HepG2 (cell line): ENCODE results near the gene PPP1R3C. TPM values are rescaled to one million over a fixed set of nuclear protein-coding genes. Genes with fewer than 3 reads are reported as not detected.

Experiments used
- ATAC-seq: fragments of 200-7000 bp; cut with Tn5 transposase; 3 replicates; pipeline ENCODE4 v1.9.1; 2020; ENCODE audit warnings: mild to moderate bottlenecking, moderate library complexity
- BruUV-seq: library from RNA; stranded (reverse); fragments of 400-500 nt; replicated peaks from 2 replicates; lab custom pipeline; 2021; lab: Mats Ljungman, UMichigan
- CTCF ChIA-PET: fragments of 300-600 bp; formaldehyde crosslinking; extraction: SDS; loops from one replicate; lab custom pipeline; 2021; ENCODE audit warnings: low total read pairs, inconsistent platforms, low intra/inter-chr PET ratio; lab: Yijun Ruan, JAX
- POLR2A ChIA-PET: fragments of 350-600 bp; sonication (Branson Sonifier 250); formaldehyde crosslinking; loops from one replicate; lab custom pipeline; 2020; ENCODE audit warnings: antibody characterized with exemption, inconsistent platforms; lab: Yijun Ruan, JAX
- DNase-seq: peaks from one replicate; pipeline ENCODE4 v3.0.0-alpha.2; 2015; ENCODE audit warnings: low spot score
- FAIRE-seq: peaks from 3 replicates; lab custom pipeline; 2011; peaks lifted over from hg19 to GRCh38; lab: Jason Lieb, UNC
- H2AFZ ChIP-seq: one replicate; pipeline ENCODE4 v1.6.1; 2011; ENCODE audit warnings: low read length, inconsistent platforms
- H3K27ac ChIP-seq: fragments of 300-600 bp; 3 replicates; pipeline ENCODE4 v1.8.0; 2011; ENCODE audit warnings: mixed run types, mild to moderate bottlenecking, mixed read lengths, low read length, inconsistent platforms; ENCODE audit not compliant: insufficient read depth; ENCODE audit errors: extremely low read length
- H3K27me3 ChIP-seq, 2 experiments: fragments of 200-600 bp in 1 of 2; 2 replicates in 1 of 2; 3 replicates in 1 of 2; pipeline versions ENCODE4 v1.6.0 to v1.8.0; 2011; ENCODE audit warnings: low read length in 2 of 2, mild to moderate bottlenecking in 2 of 2, moderate library complexity in 2 of 2, inconsistent platforms in 1 of 2; ENCODE audit not compliant: insufficient read depth in 2 of 2, control insufficient read depth in 1 of 2
- H3K36me3 ChIP-seq, 2 experiments: fragments of 200-600 bp in 1 of 2; replicated peaks in 1 of 2; 2 replicates in 1 of 2; 3 replicates in 1 of 2; pipeline versions ENCODE4 v1.5.1 to v1.8.0; 2011; ENCODE audit warnings: low read length in 2 of 2, inconsistent platforms in 1 of 2; ENCODE audit not compliant: insufficient read depth in 2 of 2, control insufficient read depth in 1 of 2
- H3K4me1 ChIP-seq: 2 replicates; pipeline ENCODE4 v1.5.1; 2012; ENCODE audit warnings: low read length, inconsistent platforms; ENCODE audit not compliant: insufficient read depth
- H3K4me2 ChIP-seq: 2 replicates; pipeline ENCODE4 v1.6.0; 2011; ENCODE audit warnings: low read depth, low read length, inconsistent platforms
- H3K4me3 ChIP-seq, 3 experiments: fragments of 200-600 bp in 1 of 3; sonication (generic), shearing (Covaris generic) in 1 of 3; replicated peaks in 1 of 3; 2 replicates each; pipeline ENCODE4 v1.5.1; 2011 to 2016; ENCODE audit warnings: low read length in 3 of 3, inconsistent platforms in 2 of 3, low read depth in 2 of 3, mild to moderate bottlenecking in 2 of 3, control low read depth in 1 of 3, mixed read lengths in 1 of 3; ENCODE audit not compliant: insufficient read depth in 1 of 3
- H3K79me2 ChIP-seq: one replicate; pipeline ENCODE4 v1.6.1; 2011; ENCODE audit warnings: low read length, inconsistent platforms; ENCODE audit not compliant: insufficient read depth
- H3K9ac ChIP-seq: 2 replicates; pipeline ENCODE4 v1.6.0; 2011; ENCODE audit warnings: mild to moderate bottlenecking, low read depth, low read length, inconsistent platforms; ENCODE audit not compliant: insufficient read depth
- H3K9me3 ChIP-seq: 2 replicates; pipeline ENCODE4 v1.5.1; 2012; ENCODE audit warnings: mild to moderate bottlenecking, low read length
- H4K20me1 ChIP-seq: 2 replicates; pipeline ENCODE4 v1.6.0; 2011; ENCODE audit warnings: inconsistent platforms, mild to moderate bottlenecking, low read length, moderate library complexity; ENCODE audit not compliant: insufficient read depth
- ATF7 ChIP-seq, 2 experiments: fragments of 450-650 bp in 1 of 2; sonication (generic) in 1 of 2; formaldehyde crosslinking in 1 of 2; IDR thresholded peaks; 2 replicates each; pipeline versions ENCODE4 v1.4.0 to v1.6.1; 2016 to 2020; ENCODE audit warnings: antibody characterized with exemption in 1 of 2, mild to moderate bottlenecking in 1 of 2, missing genetic modification reagents in 1 of 2
- CREB1 ChIP-seq, 2 experiments: fragments of 450-650 bp in 1 of 2; IDR thresholded peaks; 2 replicates each; pipeline ENCODE4 v1.6.1; 2016 to 2017; ENCODE audit warnings: control low read depth in 1 of 2, mild to moderate bottlenecking in 1 of 2, missing compliant biosample characterization in 1 of 2, missing genetic modification characterization in 1 of 2
- ESRRA ChIP-seq: sonication (generic); formaldehyde crosslinking; IDR thresholded peaks from 2 replicates; pipeline ENCODE4 v1.5.1; 2020; ENCODE audit warnings: mild to moderate bottlenecking, low read depth, missing genetic modification reagents
- HNF4A ChIP-seq: sonication (generic); formaldehyde crosslinking; IDR thresholded peaks from 2 replicates; pipeline ENCODE4 v1.4.0; 2020; ENCODE audit warnings: missing genetic modification reagents
- HNRNPL ChIP-seq: fragments of 200-400 bp; formaldehyde crosslinking; IDR thresholded peaks from 2 replicates; pipeline ENCODE4 v1.6.1; 2017; ENCODE audit warnings: mild to moderate bottlenecking, low read depth, low read length
- MAF1 ChIP-seq: sonication (generic); formaldehyde crosslinking; IDR thresholded peaks from 2 replicates; pipeline ENCODE4 v1.5.0; 2020; ENCODE audit warnings: missing genetic modification reagents, borderline replicate concordance
- WGBS: methylation state at CpG from one replicate; pipeline ENCODE4 v1.1.6; 2017; ENCODE audit warnings: low lambda C conversion rate; 5-methylcytosine and 5-hydroxymethylcytosine counted together
- in situ Hi-C: cut with HindIII; loops from 2 replicates; pipeline ENCODE4 v1.10.0; 2017; ENCODE audit warnings: low pct_unique_long_range_greater_than_20kb; ENCODE audit not compliant: extremely low pct_ligation_motif_present
- intact Hi-C: fragments of 100-400 bp; cut with micrococcal nuclease; formaldehyde crosslinking; loops from one replicate; pipeline ENCODE4 v1.10.0; 2022; ENCODE audit not compliant: unreplicated experiment
- polyA plus RNA-seq, 8 experiments: library from polyadenylated mRNA; depleted of rRNA in 3 of 8; stranded (reverse) in 7 of 8; unstranded in 1 of 8; fragments of >200 nt; fragmentation: Illumina TruSeq in 4 of 8; extraction: Trizol in 4 of 8; gene quantifications; 2 replicates each; pipeline versions ENCODE4 v1.2.1 to v1.2.3, GENCODE V29; 2011 to 2016; ENCODE audit warnings: low read depth in 4 of 8, missing spikeins in 1 of 8, mixed read lengths in 1 of 8; ENCODE audit not compliant: insufficient read depth in 1 of 8
- total RNA-seq, 5 experiments: library from RNA; depleted of rRNA; stranded (reverse); fragments of >200 nt; fragmentation: Illumina TruSeq; extraction: Trizol; gene quantifications; 2 replicates each; pipeline ENCODE4 v1.2.3, GENCODE V29; 2016; ENCODE audit warnings: low read depth in 1 of 5
- TF ChIP-seq, protein P1 (sequence below): sonication (generic); formaldehyde crosslinking; IDR thresholded peaks from 2 replicates; pipeline ENCODE4 v1.4.0; 2020; ENCODE audit warnings: low read depth, mild to moderate bottlenecking, missing genetic modification reagents

PPP1R3C gene
- total and polyA plus RNA-seq, 2 of the 13 experiments (the other 11 are each of a cell fraction or from before 2014, with no cell fraction given): 13.3 to 14.8 TPM

DNA sequence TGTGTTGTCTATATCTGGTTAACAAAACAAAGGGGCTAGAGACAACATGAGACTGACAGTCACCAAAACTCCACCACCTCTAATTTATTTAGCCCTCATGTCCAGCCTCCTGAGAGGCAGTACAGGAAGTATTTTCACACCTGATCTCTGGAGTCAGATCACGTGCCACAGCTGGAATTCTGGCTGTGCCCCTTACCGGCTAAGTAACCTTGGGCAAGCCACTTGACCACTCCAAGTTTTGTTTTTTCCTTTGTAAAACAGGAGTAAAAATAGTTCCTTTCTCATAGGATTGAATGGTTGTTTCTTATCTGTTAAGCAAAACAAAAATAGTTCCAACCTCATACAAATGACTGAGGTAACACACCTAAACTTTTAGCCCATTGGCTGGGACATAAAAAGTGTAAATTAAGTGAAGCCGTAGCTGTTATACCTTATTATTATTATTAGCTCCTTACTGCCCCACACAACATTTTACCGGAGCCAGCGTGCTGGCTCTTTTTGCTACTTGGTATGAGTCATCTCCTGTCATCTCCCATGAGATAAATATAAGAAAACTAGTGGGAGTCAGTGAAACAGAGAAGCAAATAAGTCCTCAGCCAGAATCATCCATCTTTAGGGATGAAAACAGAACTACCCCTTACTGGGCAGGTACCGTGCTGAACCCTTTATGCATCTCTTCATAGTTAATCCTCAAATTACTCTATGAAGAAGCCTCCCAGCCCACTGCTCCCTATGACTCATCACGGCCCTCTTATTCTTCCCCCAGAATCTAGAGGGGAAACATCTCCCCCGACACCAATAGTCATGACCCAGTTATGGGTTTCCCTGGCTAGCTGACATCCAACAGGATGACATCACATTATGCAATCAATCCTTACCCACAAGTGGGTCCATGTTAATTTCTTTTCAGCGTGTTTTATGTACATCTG is 44.9 kb downstream of the PPP1R3C start:
- intact Hi-C loops: no loop called here
- Histone ChIP-seq H3K9ac (no peak overlapping the region), H3K4me1 (peaks cover 37% of the 10 kb centered on the region), H3K36me3 (no peaks in the 10 kb centered on the region), H4K20me1 (no peaks in the 10 kb centered on the region), H3K79me2 (no peaks in the 10 kb centered on the region), H3K27ac (no peak overlapping the region), H3K4me3 (no peak overlapping the region), H3K9me3 (no peaks in the 10 kb centered on the region), H3K27me3 (peaks cover 0 to 10% of the 10 kb centered on the region in 2 experiments; a peak in 2 of 5 replicates), H2AFZ (no peak overlapping the region), H3K4me2 (no peak overlapping the region)
- ChIA-PET CTCF (no interaction called here), POLR2A (no interaction called here)
- in situ Hi-C loops: no loop called here
- WGBS: 40% methylated on average over 9 of the region's 9 CpGs
- TF ChIP-seq ESRRA (no peak), ATF7 (IDR thresholded peaks at IDR 0.05) (0 out of 2 replicates have a peak, but pooled peaks have one; percentile 21), ATF7 (CRISPR knock-in tag; IDR thresholded peaks at IDR 0.05) (no peak), CREB1 (IDR thresholded peaks at IDR 0.05) (peak; percentile 51), CREB1 (CRISPR knock-in tag; IDR thresholded peaks at IDR 0.05) (no peak), HNRNPL (no peak)
- DNase-seq: no peak
- no peak for FAIRE-seq
- no peak for ATAC-seq
- BruUV-seq: no TSS peak

- no peak overlapping the region for H3K4me2 ChIP-seq
- POLR2A ChIA-PET: no interaction called here
- in situ Hi-C loops (no loop called here), intact Hi-C loops (no loop called here)
- FAIRE-seq: no peak
- peaks cover 0 to 3% of the 10 kb centered on the region in 2 experiments; a peak in 1 of 5 replicates for H3K27me3 ChIP-seq
- no peak overlapping the region for H3K4me3 ChIP-seq
- DNase-seq: no peak
- H3K27ac ChIP-seq: no peak overlapping the region
- BruUV-seq: no TSS peak
- no peaks in the 10 kb centered on the region for H4K20me1 ChIP-seq
- peaks cover 9% of the 10 kb centered on the region; the same call in 1 of the 2 replicates for H3K4me1 ChIP-seq
- no CpG with 5 or more reads among the region's 2 CpGs for WGBS
- H2AFZ ChIP-seq: no peak overlapping the region
- no peaks in the 10 kb centered on the region for H3K79me2 ChIP-seq
- no peak overlapping the region for H3K9ac ChIP-seq
- no peak for ATAC-seq
- H3K9me3 ChIP-seq: no peaks in the 10 kb centered on the region
- TF ChIP-seq, protein P1, sequence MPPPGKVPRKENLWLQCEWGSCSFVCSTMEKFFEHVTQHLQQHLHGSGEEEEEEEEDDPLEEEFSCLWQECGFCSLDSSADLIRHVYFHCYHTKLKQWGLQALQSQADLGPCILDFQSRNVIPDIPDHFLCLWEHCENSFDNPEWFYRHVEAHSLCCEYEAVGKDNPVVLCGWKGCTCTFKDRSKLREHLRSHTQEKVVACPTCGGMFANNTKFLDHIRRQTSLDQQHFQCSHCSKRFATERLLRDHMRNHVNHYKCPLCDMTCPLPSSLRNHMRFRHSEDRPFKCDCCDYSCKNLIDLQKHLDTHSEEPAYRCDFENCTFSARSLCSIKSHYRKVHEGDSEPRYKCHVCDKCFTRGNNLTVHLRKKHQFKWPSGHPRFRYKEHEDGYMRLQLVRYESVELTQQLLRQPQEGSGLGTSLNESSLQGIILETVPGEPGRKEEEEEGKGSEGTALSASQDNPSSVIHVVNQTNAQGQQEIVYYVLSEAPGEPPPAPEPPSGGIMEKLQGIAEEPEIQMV (CRISPR knock-in tag): no peak
- TF ChIP-seq MAF1 (no peak), HNF4A (CRISPR knock-in tag) (0 out of 2 replicates have a peak, but pooled peaks have one; percentile 18)
- no peaks in the 10 kb centered on the region for H3K36me3 ChIP-seq
- CTCF ChIA-PET: no interaction called here
Observed at GRCh38 chr10:91582153-91582554, 50.7 kb downstream of the PPP1R3C start.
